PFSK-1 (cell line): ENCODE measurements around the gene ZBP1.

Source experiments
- SIN3A ChIP-seq: IDR thresholded peaks from 2 replicates; pipeline ENCODE4 v1.6.1; 2012; ENCODE audit warnings: mild to moderate bottlenecking, low read length, moderate library complexity, borderline replicate concordance; ENCODE audit not compliant: insufficient read depth
- TAF1 ChIP-seq: IDR thresholded peaks from 2 replicates; pipeline ENCODE4 v1.6.1; 2012; ENCODE audit warnings: low read length, control low read depth, borderline replicate concordance; ENCODE audit not compliant: insufficient read depth

DNA sequence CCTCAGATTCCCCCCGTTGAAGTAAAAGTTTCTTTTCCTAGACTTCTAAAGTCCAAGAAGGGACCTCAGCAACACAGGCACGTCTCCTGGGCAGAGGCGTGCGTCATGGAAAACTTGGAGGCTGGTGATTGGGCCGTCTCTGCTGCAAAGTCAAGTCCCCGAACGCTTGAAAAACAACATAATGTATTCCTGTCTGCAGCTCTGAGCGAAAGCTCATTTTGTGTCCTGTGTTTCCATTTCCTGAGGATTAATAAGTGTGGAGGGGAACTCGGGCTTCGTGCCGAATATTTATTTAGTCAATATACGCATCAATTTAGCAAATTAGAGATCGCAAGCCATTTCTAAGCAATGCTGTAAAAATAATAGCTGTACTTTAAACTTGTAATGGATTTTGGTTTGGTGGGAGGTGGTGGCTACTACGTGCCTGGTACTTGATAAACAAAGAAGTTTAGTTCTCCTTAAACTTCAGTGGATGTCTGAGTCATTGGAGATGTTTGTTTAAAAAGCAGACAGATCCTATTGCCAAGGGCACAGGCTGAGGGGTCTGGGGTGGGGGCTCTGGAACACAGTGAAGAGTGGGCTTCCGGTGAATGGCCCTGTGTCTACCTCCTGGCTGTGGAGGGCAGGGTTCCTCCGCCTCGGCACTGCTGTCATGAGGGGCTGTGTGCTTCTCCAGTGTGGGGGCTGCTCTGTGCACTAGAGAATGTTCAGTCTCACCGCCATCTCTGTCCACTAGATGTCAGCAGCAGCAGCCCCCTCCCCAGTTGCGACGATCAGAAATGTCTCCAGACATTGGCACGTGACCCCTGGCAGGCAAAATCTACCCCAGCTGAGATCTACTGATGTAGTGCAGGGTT, 37.6 kb downstream of the ZBP1 start:
- TF ChIP-seq TAF1 (no peak), SIN3A (no peak)
